GM19324 (cell line): ENCODE results near the gene PLXNA1.

Experiments
- ATAC-seq: cut with Tn5 transposase; IDR thresholded peaks from one replicate; pipeline ENCODE4 v1.9.1; 2021; ENCODE audit warnings: mild to moderate bottlenecking, moderate library complexity; ENCODE audit not compliant: unreplicated experiment, low FRiP score

Gene PLXNA1

DNA sequence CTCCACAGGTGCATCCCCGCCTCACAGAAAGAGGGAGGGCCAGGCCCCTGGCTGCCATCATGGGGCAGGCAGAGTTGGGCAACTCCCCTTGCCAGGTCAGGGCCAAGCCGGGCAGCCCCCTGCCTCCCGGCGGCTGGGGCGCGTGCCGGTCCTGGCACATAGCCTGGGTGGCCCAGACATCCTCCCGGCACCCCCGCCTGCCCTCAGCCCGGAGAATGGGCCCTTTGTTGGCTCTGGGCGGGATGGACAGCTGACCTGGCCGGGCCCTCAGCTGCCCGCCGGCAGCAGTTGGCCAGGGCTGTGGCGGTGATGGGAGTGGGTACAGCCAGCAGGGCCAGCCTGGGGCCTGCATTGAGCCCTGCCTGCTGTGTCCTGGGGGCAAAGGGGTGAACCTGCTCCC lies 16.5 kb downstream of the PLXNA1 start:
- ATAC-seq, result no peak

- no peak for ATAC-seq
Measured at GRCh38 chr3:127000119-127000518, 17.2 kb downstream of the PLXNA1 start.

DNA sequence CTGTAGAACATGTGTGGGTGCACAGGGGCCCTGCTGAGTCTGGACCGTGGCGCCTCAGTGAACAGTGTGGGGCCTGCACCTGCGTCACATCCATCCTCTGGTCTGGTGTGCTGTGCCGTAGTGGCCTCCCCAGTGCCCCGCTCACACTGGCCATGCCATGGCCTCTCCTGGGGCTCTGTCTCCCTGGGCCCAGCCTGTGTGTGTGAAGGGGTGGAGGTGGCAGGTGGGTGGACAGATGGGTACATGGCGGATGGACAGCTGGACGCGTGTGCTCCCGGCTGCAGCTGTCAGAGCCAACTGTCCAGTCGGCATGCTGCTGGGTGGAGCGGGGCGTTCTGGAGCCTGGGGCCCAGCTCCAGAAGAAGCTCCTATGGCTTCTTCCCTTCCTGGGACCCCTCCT lies 17.8 kb downstream of the PLXNA1 start:
- no peak for ATAC-seq

DNA sequence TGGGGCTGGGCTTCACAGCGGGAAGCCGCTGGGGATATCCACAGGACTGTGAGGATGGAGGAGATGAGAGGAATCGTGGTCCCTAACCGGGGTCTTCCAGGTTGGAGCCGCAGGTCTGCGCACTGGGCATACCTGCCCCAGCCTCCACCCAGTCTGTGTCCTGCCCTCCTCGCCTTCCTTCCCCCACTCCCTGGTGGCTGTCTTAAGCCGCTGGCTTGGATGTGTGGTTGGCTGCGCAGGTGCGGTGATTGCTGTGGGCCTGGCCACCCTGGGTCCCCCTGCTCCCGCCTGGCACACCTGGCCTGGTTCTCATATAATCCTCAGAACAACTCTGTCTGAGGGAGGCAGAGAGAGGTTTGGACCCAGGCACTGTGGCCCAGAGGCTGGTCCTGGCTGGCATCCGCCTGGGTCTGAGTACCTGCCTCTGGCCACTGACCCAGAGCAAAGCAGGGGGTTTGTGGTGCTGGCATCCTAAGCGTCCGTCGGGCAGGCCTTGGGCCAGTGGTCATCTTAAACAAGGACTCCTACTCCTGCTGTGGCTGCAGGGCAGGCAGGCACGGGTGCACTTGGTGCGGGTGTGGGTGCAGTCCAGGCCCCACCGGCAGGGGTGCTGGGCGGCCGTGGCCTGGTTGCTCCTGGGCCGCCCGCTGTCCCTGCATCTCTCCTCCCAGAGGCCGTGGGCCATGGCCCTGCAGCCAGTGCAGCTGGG lies 18.7 kb downstream of the PLXNA1 start:
- ATAC-seq, result no peak

GRCh38 chr3:127002195-127003174 lies 19.6 kb downstream of the PLXNA1 start:
- no peak for ATAC-seq

DNA sequence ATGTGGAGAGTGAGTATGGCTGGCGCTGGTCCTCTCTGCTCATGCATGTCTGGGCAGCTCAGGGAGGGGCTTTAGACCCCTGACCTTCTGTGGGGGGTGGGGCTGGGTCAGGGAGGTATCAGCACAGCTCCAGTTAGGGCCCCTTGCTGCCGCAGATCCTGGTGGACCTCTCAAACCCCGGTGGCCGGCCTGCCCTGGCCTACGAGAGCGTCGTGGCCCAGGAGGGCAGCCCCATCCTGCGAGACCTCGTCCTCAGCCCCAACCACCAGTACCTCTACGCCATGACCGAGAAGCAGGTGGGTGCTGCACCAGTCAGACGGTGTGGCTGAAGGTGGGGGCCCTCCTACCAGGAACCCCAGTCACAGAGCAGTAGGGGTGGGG lies 20.2 kb downstream of the PLXNA1 start:
- no peak for ATAC-seq

- ATAC-seq, result no peak
Measured at GRCh38 chr3:127003601-127004280, 20.8 kb downstream of the PLXNA1 start.

DNA sequence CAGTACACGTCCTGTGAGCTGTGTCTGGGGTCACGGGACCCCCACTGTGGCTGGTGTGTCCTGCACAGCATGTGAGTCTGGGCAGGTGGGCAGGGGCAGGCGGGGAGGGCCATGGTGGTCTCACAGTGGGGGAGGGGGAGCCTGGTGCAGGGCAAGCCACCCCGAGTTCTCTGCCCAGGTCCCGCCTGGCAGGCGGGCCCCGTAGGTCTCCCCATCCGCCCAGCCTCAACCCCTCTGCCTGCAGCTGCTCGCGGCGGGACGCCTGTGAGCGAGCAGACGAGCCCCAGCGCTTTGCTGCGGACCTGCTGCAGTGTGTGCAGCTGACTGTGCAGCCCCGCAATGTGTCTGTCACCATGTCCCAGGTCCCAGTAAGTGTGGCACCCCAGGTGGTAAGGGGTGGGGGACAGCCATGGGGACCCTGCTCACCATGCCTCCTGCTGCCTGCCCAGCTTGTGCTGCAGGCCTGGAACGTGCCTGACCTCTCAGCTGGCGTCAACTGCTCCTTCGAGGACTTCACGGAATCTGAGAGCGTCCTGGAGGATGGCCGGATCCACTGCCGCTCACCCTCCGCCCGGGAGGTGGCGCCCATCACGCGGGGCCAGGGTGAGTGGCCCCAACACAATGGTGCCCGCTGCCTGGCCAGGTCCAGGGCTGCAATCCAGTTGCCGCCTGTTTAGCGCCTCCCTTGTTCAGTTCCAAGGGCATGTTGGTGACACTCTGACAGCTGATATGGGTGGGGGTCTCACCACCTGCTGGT lies 21.9 kb downstream of the PLXNA1 start:
- no peak for ATAC-seq

GRCh38 chr3:127005864-127006500 lies 23.1 kb downstream of the PLXNA1 start:
- no peak for ATAC-seq

DNA sequence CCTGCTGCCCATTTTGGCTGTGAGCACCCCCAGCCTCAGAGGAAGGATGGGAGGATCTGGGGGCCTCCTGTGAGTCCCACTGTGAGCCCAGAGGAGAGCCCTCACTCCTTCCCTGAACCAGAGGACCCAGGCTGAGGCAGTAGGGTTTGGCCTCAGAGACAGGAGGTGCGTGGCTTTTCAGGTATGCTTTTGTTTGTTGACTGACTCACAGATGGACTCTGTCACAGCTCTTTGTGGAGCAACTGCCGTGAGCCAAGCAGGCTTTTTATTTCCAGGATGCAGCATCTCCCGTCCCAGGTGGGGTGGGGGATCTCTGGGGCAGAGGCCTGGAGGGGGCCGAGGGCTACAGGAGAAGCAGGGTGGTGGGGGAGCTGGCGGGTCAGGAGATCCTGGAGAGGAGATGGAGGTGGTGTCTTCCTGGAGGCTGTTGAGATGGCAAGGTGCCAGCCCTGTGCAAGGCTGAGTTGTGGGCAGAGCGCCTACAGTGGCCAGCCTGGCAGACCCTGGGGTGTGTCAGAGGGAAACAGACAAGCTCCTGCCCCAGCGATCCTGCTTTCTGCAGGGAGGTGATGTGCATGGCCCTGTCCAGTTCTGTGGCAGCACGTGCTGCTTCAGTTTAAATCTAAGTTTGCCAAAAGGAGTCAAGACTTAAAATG lies 24.0 kb downstream of the PLXNA1 start:
- no peak for ATAC-seq

GRCh38 chr3:127008236-127008635 lies 25.3 kb downstream of the PLXNA1 start:
- no peak for ATAC-seq

- no peak for ATAC-seq
Measured at GRCh38 chr3:127009531-127009930, 26.6 kb downstream of the PLXNA1 start.

GRCh38 chr3:127011270-127011992 lies 28.5 kb downstream of the PLXNA1 start:
- ATAC-seq, result no peak

GRCh38 chr3:127012091-127012490 lies 29.2 kb downstream of the PLXNA1 start:
- ATAC-seq, result no peak

DNA sequence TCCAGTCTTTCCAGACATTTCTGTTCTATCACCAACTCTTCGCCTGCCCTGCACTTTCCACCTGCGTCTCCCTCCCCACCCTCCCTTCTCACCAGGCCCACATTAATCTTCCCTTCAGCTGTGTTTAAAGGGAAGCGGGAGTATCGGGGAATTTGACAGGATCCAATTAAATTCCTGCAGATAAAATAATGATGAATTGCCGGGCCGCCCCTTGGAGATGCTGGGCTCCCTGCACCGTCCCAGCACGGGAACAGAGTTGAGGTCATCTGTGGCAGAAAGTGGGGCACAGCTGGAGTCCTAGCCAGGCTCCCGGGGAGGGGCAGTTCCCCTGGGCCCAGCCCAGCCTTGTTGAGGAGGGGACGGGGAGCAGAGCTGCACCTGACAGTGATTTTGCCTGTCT lies 30.3 kb downstream of the PLXNA1 start:
- ATAC-seq, result no peak

- ATAC-seq, result no peak
Measured at GRCh38 chr3:127013758-127014535, 31.0 kb downstream of the PLXNA1 start.

DNA sequence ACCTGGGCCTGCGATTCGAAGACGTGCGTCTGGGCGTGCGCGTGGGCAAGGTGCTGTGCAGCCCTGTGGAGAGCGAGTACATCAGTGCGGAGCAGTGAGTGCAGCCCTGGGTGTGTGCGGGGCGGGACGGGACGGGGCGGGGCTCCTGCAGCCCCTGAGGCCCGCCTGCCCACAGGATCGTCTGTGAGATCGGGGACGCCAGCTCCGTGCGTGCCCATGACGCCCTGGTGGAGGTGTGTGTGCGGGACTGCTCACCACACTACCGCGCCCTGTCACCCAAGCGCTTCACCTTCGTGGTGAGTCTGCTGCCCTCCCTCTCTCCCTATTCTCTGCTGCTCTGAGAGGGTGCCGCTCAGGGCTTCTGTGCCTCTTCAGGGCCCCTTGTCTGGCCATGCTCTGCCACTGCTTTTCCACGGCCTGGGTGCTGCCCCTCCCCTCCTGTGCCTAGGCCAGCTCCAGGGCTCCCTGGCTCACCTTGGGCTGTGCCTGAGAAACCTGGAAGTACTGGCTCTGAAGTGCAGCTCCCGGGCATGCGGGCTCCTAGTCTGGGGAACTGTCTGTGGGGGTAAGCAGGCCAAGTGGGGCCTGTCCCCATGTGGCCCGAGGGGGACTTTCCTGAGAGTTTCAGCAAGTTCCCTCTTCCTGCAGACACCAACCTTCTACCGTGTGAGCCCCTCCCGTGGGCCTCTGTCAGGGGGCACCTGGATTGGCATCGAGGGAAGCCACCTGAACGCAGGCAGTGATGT lies 31.8 kb downstream of the PLXNA1 start:
- no peak for ATAC-seq
